Heart left ventricle (tissue), 16 donors: ENCODE measurements around the gene LRMDA. TPM values are rescaled to one million over a fixed set of nuclear protein-coding genes. Genes with fewer than 3 reads are reported as not detected.

Experiments used
- ATAC-seq, 4 donors: fragments of 200-7000 bp; cut with Tn5 transposase; one replicate each; pipeline ENCODE4 v1.9.1; 2020 to 2022; ENCODE audit warnings: moderate library complexity in 4 of 4, mild to moderate bottlenecking in 3 of 4, moderate number of reproducible peaks in 1 of 4
- DNase-seq, 5 donors: peaks; one replicate each; pipeline ENCODE4 v3.0.0-alpha.2; 2020
- H3K27ac ChIP-seq, 12 donors: fragments of 200-600 bp; sonication (generic) in 4 of 12; one replicate each; pipeline versions ENCODE4 v1.5.0 to v1.8.0; 2016 to 2022; ENCODE audit warnings: mild to moderate bottlenecking in 2 of 12
- H3K27me3 ChIP-seq, 9 donors: fragments of 200-600 bp; sonication (generic) in 2 of 9; one replicate each; pipeline versions ENCODE4 v1.5.1 to v1.8.0; 2016 to 2022; ENCODE audit warnings: mild to moderate bottlenecking in 3 of 9
- H3K36me3 ChIP-seq, 9 donors: fragments of 200-600 bp; sonication (generic) in 2 of 9; one replicate each; pipeline versions ENCODE4 v1.5.0 to v1.8.0; 2018 to 2022; ENCODE audit warnings: mild to moderate bottlenecking in 2 of 9
- H3K4me1 ChIP-seq, 12 donors: fragments of 200-600 bp; sonication (generic) in 4 of 12; one replicate each; pipeline versions ENCODE4 v1.5.0 to v1.8.0; 2016 to 2022; ENCODE audit warnings: mild to moderate bottlenecking in 3 of 12
- H3K4me3 ChIP-seq, 12 donors: fragments of 200-600 bp; sonication (generic) in 4 of 12; one replicate each; pipeline versions ENCODE4 v1.5.0 to v1.8.0; 2017 to 2022; ENCODE audit warnings: mild to moderate bottlenecking in 9 of 12, moderate library complexity in 4 of 12
- H3K9me3 ChIP-seq, 12 donors: fragments of 200-600 bp; sonication (generic) in 4 of 12; one replicate each; pipeline versions ENCODE4 v1.5.0 to v1.8.0; 2016 to 2022; ENCODE audit warnings: mild to moderate bottlenecking in 1 of 12
- POLR2A ChIP-seq, 2 donors: fragments of 450-650 bp; IDR thresholded peaks; one replicate each; pipeline ENCODE4 v1.6.1; 2017; ENCODE audit warnings: antibody characterized with exemption in 2 of 2, mild to moderate bottlenecking in 2 of 2, moderate library complexity in 2 of 2
- WGBS, 4 donors: extraction: QIAGEN DNeasy Blood & Tissue Kit in 2 of 4; methylation state at CpG; one replicate each; pipeline versions ENCODE4 v1.1.5 to v1.1.7; 2013 to 2018; 5-methylcytosine and 5-hydroxymethylcytosine counted together
- intact Hi-C, 10 donors: fragments of 100-400 bp; cut with DNase I; formaldehyde crosslinking; loops; one replicate each; pipeline versions ENCODE4 v1.11.1 to v1.14.2; 2022
- polyA plus RNA-seq, 2 donors: library from polyadenylated mRNA; stranded (reverse); fragments of 200-250 nt; gene quantifications; one replicate each; pipeline ENCODE4 v1.2.3, GENCODE V29; 2013
- total RNA-seq, 9 donors: library from RNA; depleted of rRNA in 2 of 9; stranded (reverse); fragments of >200 nt in 2 of 9; fragmentation: NEBNext Ultra II Directional in 3 of 9; extraction: Animal tissue kit (Norgen Biotek cat#: 25700) in 3 of 9; gene quantifications; one replicate each; pipeline versions ENCODE4 v1.1.0 to v1.2.4, GENCODE V29; 2016 to 2023
- TF ChIP-seq, protein P1 (sequence below), 12 donors: fragments of 200-600 bp; sonication (generic) in 4 of 12; IDR thresholded peaks; one replicate each; pipeline versions ENCODE4 v1.5.0 to v1.8.0; 2018 to 2022; ENCODE audit warnings: antibody characterized with exemption in 12 of 12, mild to moderate bottlenecking in 5 of 12
- donor health status: ischemic (EF 13 %, LVEDD 7.1; RV severe dilation, severe dysfunction).
- donor health status: healthy with polysubstance abuse.
- donor health status: DM: no; HTN: yes; CAD: no.
- donor health status: DM: no; HTN: no; CAD: no.
- donor health status: ischemic (EF 25% LVEDD 6.9; RV normal size, moderate dysfunction).
- donor health status: ischemic (EF 25% LVEDD 5.7; RV mildly dilated, moderate dysfunction).
- donor health status: healthy.
- donor health status: DM: yes; HTN: yes; CAD: no.
- donor health status: ischemic (EF 35%, LVEDD 5.7; RV mildly dilated, moderate dysfunction).
- donor health status: nonischemic (EF 11% LVEDD 7.7; RV severe dilation, severe dysfunction).
- donor health status: DM: yes; HTN: yes; CAD: no.
- donor health status: PGD.
- donor health status: ischemic (EF 29% LVEDD 5.4; RV normal size, mild dysfunction).
- donor health status: nonischemic (EF 23%, LVEDD 6.1; RV moderate dilation, normal function).

LRMDA gene
- total and polyA plus RNA-seq, 11 donors = 2.4 to 34.4 (median 14.9) TPM

DNA sequence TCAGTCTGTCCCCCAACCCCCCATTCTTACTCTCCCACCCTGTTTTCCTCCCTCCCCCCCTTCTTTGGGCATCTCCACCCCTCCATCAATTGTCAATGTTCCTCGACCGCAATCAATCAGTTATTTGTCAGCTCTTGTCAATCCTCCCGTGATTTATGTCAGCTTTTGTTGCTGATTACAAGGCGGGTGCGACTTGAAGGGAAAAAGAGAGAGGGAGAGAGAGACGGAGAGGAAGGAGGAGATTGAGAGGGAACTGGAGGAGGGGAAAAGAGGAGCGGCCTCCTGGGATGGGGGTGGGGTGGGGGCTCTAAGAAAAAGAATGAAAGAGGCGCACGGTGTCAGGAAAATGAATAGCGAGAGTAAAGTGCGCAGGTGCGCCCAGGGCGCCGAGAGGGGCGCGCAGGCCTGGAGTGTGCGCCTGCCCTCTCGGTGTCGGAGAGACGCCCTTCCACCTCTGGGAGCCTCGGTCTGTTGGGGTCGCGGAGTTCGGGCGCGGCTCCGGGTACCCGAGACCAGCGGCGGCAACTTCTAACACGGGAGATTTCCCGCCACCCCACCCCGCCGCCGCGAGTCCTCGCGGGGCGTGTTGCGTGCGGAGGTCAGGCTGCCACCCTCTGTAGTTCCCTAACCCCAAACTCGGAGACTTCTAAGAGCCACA, 28.8 kb upstream of the LRMDA start:
- intact Hi-C loops = loop anchor here (2.0 to 10.0 kb wide), 24 partner anchors 28 to 1602 kb away; partner anchors contain the start of gene LRMDA (in 1 of the 10)
- H3K9me3 ChIP-seq = no peaks in the 10 kb centered on the region
- TF ChIP-seq, protein P1, sequence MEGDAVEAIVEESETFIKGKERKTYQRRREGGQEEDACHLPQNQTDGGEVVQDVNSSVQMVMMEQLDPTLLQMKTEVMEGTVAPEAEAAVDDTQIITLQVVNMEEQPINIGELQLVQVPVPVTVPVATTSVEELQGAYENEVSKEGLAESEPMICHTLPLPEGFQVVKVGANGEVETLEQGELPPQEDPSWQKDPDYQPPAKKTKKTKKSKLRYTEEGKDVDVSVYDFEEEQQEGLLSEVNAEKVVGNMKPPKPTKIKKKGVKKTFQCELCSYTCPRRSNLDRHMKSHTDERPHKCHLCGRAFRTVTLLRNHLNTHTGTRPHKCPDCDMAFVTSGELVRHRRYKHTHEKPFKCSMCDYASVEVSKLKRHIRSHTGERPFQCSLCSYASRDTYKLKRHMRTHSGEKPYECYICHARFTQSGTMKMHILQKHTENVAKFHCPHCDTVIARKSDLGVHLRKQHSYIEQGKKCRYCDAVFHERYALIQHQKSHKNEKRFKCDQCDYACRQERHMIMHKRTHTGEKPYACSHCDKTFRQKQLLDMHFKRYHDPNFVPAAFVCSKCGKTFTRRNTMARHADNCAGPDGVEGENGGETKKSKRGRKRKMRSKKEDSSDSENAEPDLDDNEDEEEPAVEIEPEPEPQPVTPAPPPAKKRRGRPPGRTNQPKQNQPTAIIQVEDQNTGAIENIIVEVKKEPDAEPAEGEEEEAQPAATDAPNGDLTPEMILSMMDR (IDR thresholded peaks at IDR 0.05) = no peak
- no peak for TF ChIP-seq POLR2A (IDR thresholded peaks at IDR 0.05)
- H3K27ac ChIP-seq = peak overlapping the region; percentile 81 to 100 (median 97)
- peaks cover 0 to 53% (median 20%) of the 10 kb centered on the region in 12 donors for H3K4me1 ChIP-seq
- DNase-seq = peak in 4 of 5 donors; percentile 34 to 48 (median 44)
- peak overlapping the region; percentile 52 to 97 (median 88) for H3K4me3 ChIP-seq
- peak; percentile 0 to 11 (median 4) for ATAC-seq
- 0 to 1% (median 0%) methylated on average over 37 to 42 of the region's 42 CpGs for WGBS, 4 donors
- peaks cover 0 to 36% (median 0%) of the 10 kb centered on the region in 9 donors for H3K27me3 ChIP-seq
- H3K36me3 ChIP-seq = peaks cover 0 to 19% (median 9%) of the 10 kb centered on the region in 9 donors

DNA sequence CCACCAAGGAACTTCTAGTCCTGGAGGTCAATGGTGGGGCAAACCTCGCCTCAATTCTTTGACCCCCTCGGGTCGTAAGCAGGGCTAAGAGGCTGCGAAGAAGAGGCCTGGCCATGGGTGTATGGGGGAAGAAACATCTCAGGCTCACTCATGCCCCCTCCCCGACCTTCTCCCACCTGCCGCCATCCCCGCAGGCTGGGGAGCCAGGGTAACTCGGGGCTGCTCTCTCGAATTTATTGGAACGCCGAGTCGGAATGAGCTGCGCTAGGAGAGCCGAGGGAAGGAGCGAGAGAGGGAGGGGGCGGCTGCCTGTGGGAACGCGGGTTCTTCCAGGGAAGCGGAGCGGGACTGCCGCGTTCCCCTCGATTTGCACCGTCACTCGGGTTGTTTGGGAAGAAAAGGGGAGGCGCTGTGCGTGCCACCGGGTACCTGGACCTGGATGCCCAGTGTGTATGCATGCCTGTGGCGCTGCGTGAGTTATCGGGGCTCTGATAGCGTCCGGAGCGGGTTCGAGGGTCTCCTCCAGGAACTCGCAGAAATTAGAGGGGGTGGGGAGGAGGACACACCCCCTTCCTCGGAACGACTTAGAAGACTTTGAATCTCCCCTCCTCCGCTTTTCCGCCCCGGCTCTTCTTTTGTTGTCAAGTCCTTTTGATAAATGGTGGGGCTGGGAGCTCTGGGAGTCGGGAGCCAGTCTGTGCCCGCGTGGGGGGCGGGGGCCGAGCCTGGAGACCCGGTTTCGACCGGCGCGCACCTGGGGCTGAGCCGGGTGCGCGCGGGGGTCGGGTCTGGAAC, 28.1 kb upstream of the LRMDA start:
- intact Hi-C loops = loop anchor here (2.0 to 10.0 kb wide), 24 partner anchors 27 to 1601 kb away; partner anchors contain the start of gene LRMDA (in 1 of the 10)
- no peak for TF ChIP-seq POLR2A (IDR thresholded peaks at IDR 0.05)
- TF ChIP-seq, protein P1 (IDR thresholded peaks at IDR 0.05) = no peak
- 0 to 1% (median 1%) methylated on average over 49 to 56 of the region's 56 CpGs for WGBS, 4 donors
- H3K27ac ChIP-seq = peak overlapping the region; percentile 81 to 100 (median 97)
- H3K4me1 ChIP-seq = peaks cover 0 to 59% (median 23%) of the 10 kb centered on the region in 12 donors
- H3K36me3 ChIP-seq = peaks cover 0 to 15% (median 9%) of the 10 kb centered on the region in 9 donors
- ATAC-seq = no peak
- peak in 4 of 5 donors; percentile 23 to 54 (median 40) for DNase-seq
- peaks cover 0 to 36% (median 0%) of the 10 kb centered on the region in 9 donors for H3K27me3 ChIP-seq
- peak overlapping the region; percentile 52 to 97 (median 88) for H3K4me3 ChIP-seq
- no peaks in the 10 kb centered on the region for H3K9me3 ChIP-seq

GRCh38 chr10:75403939-75404814, 27.2 kb upstream of the LRMDA start:
- WGBS, 4 donors = 7 to 25% (median 15%) methylated on average over 31 to 58 of the region's 58 CpGs
- Histone ChIP-seq H3K27ac (peak overlapping the region in 10 of 12 donors; percentile 92 to 100 (median 98)), H3K4me1 (peaks cover 0 to 55% (median 22%) of the 10 kb centered on the region in 12 donors), H3K9me3 (no peaks in the 10 kb centered on the region), H3K4me3 (peak overlapping the region; percentile 52 to 97 (median 88)), H3K27me3 (peaks cover 0 to 36% (median 0%) of the 10 kb centered on the region in 9 donors), H3K36me3 (peaks cover 0 to 6% (median 3%) of the 10 kb centered on the region in 9 donors)
- intact Hi-C loops = loop anchor here (2.0 to 10.0 kb wide), 24 partner anchors 27 to 1601 kb away; partner anchors contain the start of gene LRMDA (in 1 of the 10)
- DNase-seq (peak in 2 of 5 donors; percentile 45 to 52), ATAC-seq (no peak)
- no peak for TF ChIP-seq POLR2A (IDR thresholded peaks at IDR 0.05)
- TF ChIP-seq, protein P1 (IDR thresholded peaks at IDR 0.05) = no peak
